Erythroblast (primary cell): ENCODE results near the gene CCDC157.

Experiments
- GATA1 ChIP-seq: IDR thresholded peaks from 2 replicates; pipeline ENCODE4 v1.6.1; 2011; ENCODE audit warnings: low read depth, mild to moderate bottlenecking, control low read depth, low read length, moderate library complexity
- POLR2A ChIP-seq: IDR thresholded peaks from 2 replicates; pipeline ENCODE4 v1.6.1; 2011; ENCODE audit warnings: mild to moderate bottlenecking, low read length

- TF ChIP-seq POLR2A (no peak), GATA1 (no peak)
Measured at GRCh38 chr22:30354644-30355043, 2.2 kb upstream of the CCDC157 start.
